Measurements from ENCODE around the gene MARF1. TPM values are rescaled to one million over a fixed set of nuclear protein-coding genes. Genes with fewer than 3 reads are reported as not detected.

MARF1 gene
- total and polyA plus RNA-seq, 11 donors = 11.4 to 61.3 (median 42.0) TPM

GRCh38 chr16:15616012-15616411, 26.9 kb downstream of the MARF1 start:
- intact Hi-C loops (cut with DNase I) = no loop called here
- DNase-seq = no peak
- 76 to 88% (median 82%) methylated on average over 4 of the region's 4 CpGs for WGBS, 4 donors
- Histone ChIP-seq H3K4me3 (no peak overlapping the region), H3K27me3 (no peaks in the 10 kb centered on the region), H3K4me1 (peaks cover 0 to 7% (median under 1%) of the 10 kb centered on the region in 12 donors), H3K27ac (no peak overlapping the region), H3K9me3 (no peaks in the 10 kb centered on the region), H3K36me3 (peaks cover 0 to 100% (median 95%) of the 10 kb centered on the region in 9 donors)
- peak in 2 of 4 donors; percentile 46 to 65 for ATAC-seq
- no peak for TF ChIP-seq POLR2A (IDR thresholded peaks at IDR 0.05)
- no peak for TF ChIP-seq CTCF (IDR thresholded peaks at IDR 0.05)

- no peak for DNase-seq
- intact Hi-C loops (cut with DNase I) = no loop called here
- H3K9me3 ChIP-seq = no peaks in the 10 kb centered on the region
- no peak overlapping the region for H3K27ac ChIP-seq
- peaks cover 0 to 1% (median 0%) of the 10 kb centered on the region in 12 donors for H3K4me1 ChIP-seq
- H3K27me3 ChIP-seq = no peaks in the 10 kb centered on the region
- no peak for TF ChIP-seq POLR2A (IDR thresholded peaks at IDR 0.05)
- no peak for TF ChIP-seq CTCF (IDR thresholded peaks at IDR 0.05)
- peaks cover 0 to 100% (median 95%) of the 10 kb centered on the region in 9 donors for H3K36me3 ChIP-seq
- H3K4me3 ChIP-seq = no peak overlapping the region
- 88 to 91% (median 89%) methylated on average over 4 of the region's 4 CpGs for WGBS, 4 donors
- no peak for ATAC-seq
These were observed 29.3 kb downstream of the MARF1 start for GRCh38 chr16:15613676-15614075.

- Histone ChIP-seq H3K4me3 (no peak overlapping the region), H3K4me1 (peaks cover 0 to 18% (median 8%) of the 10 kb centered on the region in 12 donors), H3K27me3 (no peaks in the 10 kb centered on the region), H3K27ac (no peak overlapping the region), H3K9me3 (no peaks in the 10 kb centered on the region), H3K36me3 (peaks cover 0 to 100% (median 95%) of the 10 kb centered on the region in 9 donors)
- DNase-seq (no peak), ATAC-seq (no peak)
- TF ChIP-seq POLR2A (IDR thresholded peaks at IDR 0.05) (no peak), CTCF (IDR thresholded peaks at IDR 0.05) (no peak)
- 91 to 95% (median 93%) methylated on average over 7 of the region's 7 CpGs for WGBS, 4 donors
- intact Hi-C loops (cut with DNase I) = no loop called here
These were observed 31.3 kb downstream of the MARF1 start for GRCh38 chr16:15611610-15612009.

- intact Hi-C loops (cut with DNase I) = no loop called here
- peaks cover 0 to 18% (median 8%) of the 10 kb centered on the region in 12 donors for H3K4me1 ChIP-seq
- H3K4me3 ChIP-seq = no peak overlapping the region
- DNase-seq (no peak), ATAC-seq (no peak)
- H3K9me3 ChIP-seq = no peaks in the 10 kb centered on the region
- no peak overlapping the region for H3K27ac ChIP-seq
- no peaks in the 10 kb centered on the region for H3K27me3 ChIP-seq
- peaks cover 0 to 100% (median 95%) of the 10 kb centered on the region in 9 donors for H3K36me3 ChIP-seq
- no peak for TF ChIP-seq CTCF (IDR thresholded peaks at IDR 0.05)
- TF ChIP-seq POLR2A (IDR thresholded peaks at IDR 0.05) = no peak
- 88 to 96% (median 93%) methylated on average over 10 of the region's 10 CpGs for WGBS, 4 donors
These were observed 32.5 kb downstream of the MARF1 start for GRCh38 chr16:15610369-15610871.
